Measurements from ENCODE around the gene VWC2.

VWC2 gene

GRCh38 chr7:49878627-49879026, 105.2 kb downstream of the VWC2 start:
- CTCF ChIA-PET = no interaction called here
- no peaks in the 10 kb centered on the region for H3K4me1 ChIP-seq (ENCODE audit: control insufficient read depth, insufficient read depth, low read length)
- H3K36me3 ChIP-seq (ENCODE audit: control insufficient read depth in 2 of 2, insufficient read depth in 1 of 2, low read length in 2 of 2) = no peaks in the 10 kb centered on the region
- no peak overlapping the region for H3K27ac ChIP-seq (ENCODE audit: extremely low read depth, low read depth, low read length)
- no peak overlapping the region for H3K4me3 ChIP-seq (ENCODE audit: low read depth, low read length)
- POLR2A ChIA-PET = no interaction called here
- TF ChIP-seq ZNF530 (tag by site-specific recombination; IDR thresholded peaks at IDR 0.05; ENCODE audit: low read depth) (no peak), ZNF768 (tag by site-specific recombination; IDR thresholded peaks at IDR 0.05) (no peak), ZFP41 (tag by site-specific recombination; IDR thresholded peaks at IDR 0.05; ENCODE audit: borderline replicate concordance) (no peak), ZNF658 (tag by site-specific recombination; IDR thresholded peaks at IDR 0.05) (no peak), ZSCAN23 (tag by site-specific recombination; IDR thresholded peaks at IDR 0.05) (no peak), KLF8 (tag by site-specific recombination; IDR thresholded peaks at IDR 0.05) (no peak), KLF9 (tag by site-specific recombination; IDR thresholded peaks at IDR 0.05; ENCODE audit: low read depth) (no peak), ZNF596 (tag by site-specific recombination; IDR thresholded peaks at IDR 0.05) (no peak), ZNF837 (tag by site-specific recombination; IDR thresholded peaks at IDR 0.05) (no peak), ZNF433 (tag by site-specific recombination; IDR thresholded peaks at IDR 0.05; ENCODE audit: low read depth) (no peak), ZFHX2 (tag by site-specific recombination; conservative IDR thresholded peaks at IDR 0.05) (no peak)
- TF ChIP-seq, protein P1, sequence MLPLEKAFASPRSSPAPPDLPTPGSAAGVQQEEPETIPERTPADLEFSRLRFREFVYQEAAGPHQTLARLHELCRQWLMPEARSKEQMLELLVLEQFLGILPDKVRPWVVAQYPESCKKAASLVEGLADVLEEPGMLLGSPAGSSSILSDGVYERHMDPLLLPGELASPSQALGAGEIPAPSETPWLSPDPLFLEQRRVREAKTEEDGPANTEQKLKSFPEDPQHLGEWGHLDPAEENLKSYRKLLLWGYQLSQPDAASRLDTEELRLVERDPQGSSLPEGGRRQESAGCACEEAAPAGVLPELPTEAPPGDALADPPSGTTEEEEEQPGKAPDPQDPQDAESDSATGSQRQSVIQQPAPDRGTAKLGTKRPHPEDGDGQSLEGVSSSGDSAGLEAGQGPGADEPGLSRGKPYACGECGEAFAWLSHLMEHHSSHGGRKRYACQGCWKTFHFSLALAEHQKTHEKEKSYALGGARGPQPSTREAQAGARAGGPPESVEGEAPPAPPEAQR (tag by site-specific recombination; IDR thresholded peaks at IDR 0.05) = no peak
- no peaks in the 10 kb centered on the region for H3K9me3 ChIP-seq (ENCODE audit: control insufficient read depth, insufficient read depth, low read depth, low read length)

DNA sequence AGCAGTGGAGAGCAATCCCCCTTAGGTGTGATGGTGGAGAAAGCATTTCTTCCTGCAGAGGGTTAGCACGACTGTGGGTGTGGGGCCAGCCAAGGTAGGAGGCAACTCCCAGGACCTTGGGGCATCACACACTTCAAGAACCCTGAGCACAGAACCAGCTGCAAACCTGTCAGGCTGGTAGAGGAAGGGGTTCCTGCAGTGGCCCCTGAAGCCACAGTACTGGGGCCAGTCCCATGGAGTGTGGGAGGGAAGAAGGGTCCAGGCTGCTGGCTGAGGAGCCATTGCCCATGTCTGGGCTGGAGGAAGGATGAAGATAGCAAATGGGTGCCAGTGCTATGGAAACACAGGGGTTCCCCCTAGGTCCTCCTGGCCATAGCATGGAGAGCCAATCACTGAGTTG, 110.5 kb downstream of the VWC2 start:
- Histone ChIP-seq H3K27ac (ENCODE audit: extremely low read depth, low read depth, low read length) (no peak overlapping the region), H3K9me3 (ENCODE audit: control insufficient read depth, insufficient read depth, low read depth, low read length) (no peaks in the 10 kb centered on the region), H3K4me3 (ENCODE audit: low read depth, low read length) (no peak overlapping the region), H3K4me1 (ENCODE audit: control insufficient read depth, insufficient read depth, low read length) (no peaks in the 10 kb centered on the region), H3K36me3 (ENCODE audit: control insufficient read depth in 2 of 2, insufficient read depth in 1 of 2, low read length in 2 of 2) (no peaks in the 10 kb centered on the region)
- ChIA-PET POLR2A (no interaction called here), CTCF (no interaction called here)
- TF ChIP-seq ZNF513 (tag by site-specific recombination; IDR thresholded peaks at IDR 0.05) (no peak), ZNF391 (tag by site-specific recombination; IDR thresholded peaks at IDR 0.05; ENCODE audit: borderline replicate concordance, low read depth) (no peak), ZNF211 (tag by site-specific recombination; IDR thresholded peaks at IDR 0.05; ENCODE audit: low read depth) (no peak), ZSCAN23 (tag by site-specific recombination; IDR thresholded peaks at IDR 0.05) (no peak), ZNF776 (tag by site-specific recombination; IDR thresholded peaks at IDR 0.05; ENCODE audit: borderline replicate concordance) (no peak), ZNF561 (tag by site-specific recombination; IDR thresholded peaks at IDR 0.05; ENCODE audit: borderline replicate concordance) (no peak), GLIS2 (tag by site-specific recombination; IDR thresholded peaks at IDR 0.05) (no peak), ZNF311 (tag by site-specific recombination; IDR thresholded peaks at IDR 0.05; ENCODE audit: borderline replicate concordance) (no peak), ZNF302 (tag by site-specific recombination; IDR thresholded peaks at IDR 0.05; ENCODE audit: low read depth) (no peak), ZBTB20 (tag by site-specific recombination; IDR thresholded peaks at IDR 0.05) (no peak), ZNF624 (tag by site-specific recombination; IDR thresholded peaks at IDR 0.05) (no peak), ZNF266 (tag by site-specific recombination; IDR thresholded peaks at IDR 0.05; ENCODE audit: low read depth) (no peak), ZNF426 (tag by site-specific recombination; IDR thresholded peaks at IDR 0.05) (no peak)
- TF ChIP-seq, protein P2, sequence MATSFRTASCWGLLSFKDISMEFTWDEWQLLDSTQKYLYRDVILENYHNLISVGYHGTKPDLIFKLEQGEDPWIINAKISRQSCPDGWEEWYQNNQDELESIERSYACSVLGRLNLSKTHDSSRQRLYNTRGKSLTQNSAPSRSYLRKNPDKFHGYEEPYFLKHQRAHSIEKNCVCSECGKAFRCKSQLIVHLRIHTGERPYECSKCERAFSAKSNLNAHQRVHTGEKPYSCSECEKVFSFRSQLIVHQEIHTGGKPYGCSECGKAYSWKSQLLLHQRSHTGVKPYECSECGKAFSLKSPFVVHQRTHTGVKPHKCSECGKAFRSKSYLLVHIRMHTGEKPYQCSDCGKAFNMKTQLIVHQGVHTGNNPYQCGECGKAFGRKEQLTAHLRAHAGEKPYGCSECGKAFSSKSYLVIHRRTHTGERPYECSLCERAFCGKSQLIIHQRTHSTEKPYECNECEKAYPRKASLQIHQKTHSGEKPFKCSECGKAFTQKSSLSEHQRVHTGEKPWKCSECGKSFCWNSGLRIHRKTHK (tag by site-specific recombination; IDR thresholded peaks at IDR 0.05) = no peak
- TF ChIP-seq, protein P1 (tag by site-specific recombination; IDR thresholded peaks at IDR 0.05) = no peak

Data from HEK293 (cell line).